Choroid plexus epithelial cell (primary cell): Measurements from ENCODE around the gene RGS13.

Experiments used
- DNase-seq: peaks from one replicate; pipeline ENCODE4 v3.0.0-alpha.2; 2010; ENCODE audit warnings: low read depth
- H3K4me3 ChIP-seq: 2 replicates; pipeline ENCODE4 v1.5.1; 2011; ENCODE audit warnings: low read depth, mild to moderate bottlenecking, control low read depth, low read length, moderate library complexity
- CTCF ChIP-seq: conservative IDR thresholded peaks from 2 replicates; pipeline ENCODE4 v1.5.1; 2011; ENCODE audit warnings: low read depth, mild to moderate bottlenecking, control low read depth, inconsistent platforms, low read length, moderate library complexity

Gene RGS13

GRCh38 chr1:192632188-192632587, 3.8 kb upstream of the RGS13 start:
- no peak for TF ChIP-seq CTCF
- peak; percentile 34 for DNase-seq
- H3K4me3 ChIP-seq, result no peak overlapping the region

GRCh38 chr1:192632641-192633532, 3.1 kb upstream of the RGS13 start:
- DNase-seq, result no peak
- no peak overlapping the region for H3K4me3 ChIP-seq
- no peak for TF ChIP-seq CTCF

- DNase-seq, result no peak
- H3K4me3 ChIP-seq, result no peak overlapping the region
- TF ChIP-seq CTCF, result no peak
Observed at GRCh38 chr1:192633533-192634253, 2.3 kb upstream of the RGS13 start.

- TF ChIP-seq CTCF, result no peak
- H3K4me3 ChIP-seq, result no peak overlapping the region
- DNase-seq, result no peak
Observed at GRCh38 chr1:192635041-192635440, 906 bp upstream of the RGS13 start.

GRCh38 chr1:192639607-192640368, 3.8 kb downstream of the RGS13 start:
- no peak for TF ChIP-seq CTCF
- H3K4me3 ChIP-seq, result no peak overlapping the region
- DNase-seq, result peak; percentile 88

GRCh38 chr1:192652159-192652558, 16.2 kb downstream of the RGS13 start:
- no peak for DNase-seq
- H3K4me3 ChIP-seq, result no peak overlapping the region
- TF ChIP-seq CTCF, result no peak
